HepG2 (cell line): ENCODE results near the gene AADAT. TPM values are rescaled to one million over a fixed set of nuclear protein-coding genes. Genes with fewer than 3 reads are reported as not detected.

Experiments used
- ATF7-NPFF ChIP-seq: sonication (generic); formaldehyde crosslinking; IDR thresholded peaks from 2 replicates; pipeline ENCODE4 v1.8.1; 2023; ENCODE audit warnings: mild to moderate bottlenecking, low read depth, missing genetic modification reagents, moderate library complexity
- CCAR2 ChIP-seq: fragments of 200-400 bp; formaldehyde crosslinking; optimal IDR thresholded peaks from 2 replicates; pipeline ENCODE3; 2018; ENCODE audit warnings: low read depth, mild to moderate bottlenecking, low read length, moderate library complexity
- ERF ChIP-seq: IDR thresholded peaks from 2 replicates; pipeline ENCODE4 v1.6.1; 2018; ENCODE audit warnings: missing biosample characterization, missing genetic modification reagents
- JARID2 ChIP-seq: sonication (generic); formaldehyde crosslinking; IDR thresholded peaks from 2 replicates; pipeline ENCODE4 v1.8.1; 2023; ENCODE audit warnings: missing genetic modification reagents, inconsistent platforms; ENCODE audit not compliant: insufficient replicate concordance
- KAT8 ChIP-seq: IDR thresholded peaks from 2 replicates; pipeline ENCODE4 v1.6.1; 2016; ENCODE audit warnings: missing genetic modification reagents, missing compliant biosample characterization
- MATR3 ChIP-seq: sonication (generic); formaldehyde crosslinking; IDR thresholded peaks from 2 replicates; pipeline ENCODE4 v1.4.0; 2020; ENCODE audit warnings: missing genetic modification reagents
- PHF20 ChIP-seq: sonication (generic); formaldehyde crosslinking; IDR thresholded peaks from 2 replicates; pipeline ENCODE4 v1.5.0; 2020; ENCODE audit warnings: mild to moderate bottlenecking, missing genetic modification reagents
- SNAPC2 ChIP-seq: sonication (generic); formaldehyde crosslinking; IDR thresholded peaks from 2 replicates; pipeline ENCODE4 v1.8.1; 2022; ENCODE audit warnings: mild to moderate bottlenecking, missing genetic modification reagents
- TOE1 ChIP-seq: sonication (generic); formaldehyde crosslinking; IDR thresholded peaks from 2 replicates; pipeline ENCODE4 v1.4.0; 2020; ENCODE audit warnings: mild to moderate bottlenecking, missing genetic modification reagents
- TP53 ChIP-seq: sonication (generic); formaldehyde crosslinking; conservative IDR thresholded peaks from 2 replicates; pipeline ENCODE4 v1.4.0; 2020; ENCODE audit warnings: missing genetic modification reagents
- ZBTB20 ChIP-seq: sonication (generic); formaldehyde crosslinking; IDR thresholded peaks from 2 replicates; pipeline ENCODE4 v1.8.1; 2023; ENCODE audit warnings: missing genetic modification reagents, low read depth, mild to moderate bottlenecking, borderline replicate concordance
- ZNF138 ChIP-seq: sonication (generic); formaldehyde crosslinking; IDR thresholded peaks from 2 replicates; pipeline ENCODE4 v1.5.0; 2020; ENCODE audit warnings: mild to moderate bottlenecking, low read depth, missing genetic modification reagents
- ZNF205 ChIP-seq: IDR thresholded peaks from 2 replicates; pipeline ENCODE4 v1.6.1; 2018; ENCODE audit warnings: missing biosample characterization, missing genetic modification reagents
- ZNF614 ChIP-seq: IDR thresholded peaks from 2 replicates; pipeline ENCODE4 v1.6.1; 2018; ENCODE audit warnings: missing biosample characterization, missing genetic modification reagents, inconsistent platforms, borderline replicate concordance
- ZNF703 ChIP-seq: sonication (generic); formaldehyde crosslinking; IDR thresholded peaks from 2 replicates; pipeline ENCODE4 v1.5.1; 2020; ENCODE audit warnings: missing genetic modification reagents, mild to moderate bottlenecking, moderate library complexity, borderline replicate concordance
- polyA plus RNA-seq, 8 experiments: library from polyadenylated mRNA; depleted of rRNA in 3 of 8; stranded (reverse) in 7 of 8; unstranded in 1 of 8; fragments of >200 nt; fragmentation: Illumina TruSeq in 4 of 8; extraction: Trizol in 4 of 8; gene quantifications; 2 replicates each; pipeline versions ENCODE4 v1.2.1 to v1.2.3, GENCODE V29; 2011 to 2016; ENCODE audit warnings: low read depth in 4 of 8, missing spikeins in 1 of 8, mixed read lengths in 1 of 8; ENCODE audit not compliant: insufficient read depth in 1 of 8
- total RNA-seq, 5 experiments: library from RNA; depleted of rRNA; stranded (reverse); fragments of >200 nt; fragmentation: Illumina TruSeq; extraction: Trizol; gene quantifications; 2 replicates each; pipeline ENCODE4 v1.2.3, GENCODE V29; 2016; ENCODE audit warnings: low read depth in 1 of 5
- TF ChIP-seq, protein P1 (sequence below): sonication (generic); formaldehyde crosslinking; IDR thresholded peaks from 2 replicates; pipeline ENCODE4 v1.5.0; 2020; ENCODE audit warnings: mild to moderate bottlenecking, missing genetic modification reagents
- TF ChIP-seq, protein P2 (sequence below): sonication (generic); formaldehyde crosslinking; IDR thresholded peaks from 2 replicates; pipeline ENCODE4 v1.5.0; 2020; ENCODE audit warnings: missing genetic modification reagents
- TF ChIP-seq, protein P3 (sequence below): sonication (generic); formaldehyde crosslinking; IDR thresholded peaks from 2 replicates; pipeline ENCODE4 v1.8.0; 2022; ENCODE audit warnings: missing genetic modification reagents, mild to moderate bottlenecking, moderate library complexity, borderline replicate concordance
- TF ChIP-seq, protein P4 (sequence below): sonication (generic); formaldehyde crosslinking; IDR thresholded peaks from 2 replicates; pipeline ENCODE4 v1.5.1; 2020; ENCODE audit warnings: missing genetic modification reagents, mild to moderate bottlenecking, borderline replicate concordance

AADAT gene
- total and polyA plus RNA-seq, 2 of the 13 experiments (the other 11 are each of a cell fraction or from before 2014, with no cell fraction given), result 6.1 to 9.1 TPM

DNA sequence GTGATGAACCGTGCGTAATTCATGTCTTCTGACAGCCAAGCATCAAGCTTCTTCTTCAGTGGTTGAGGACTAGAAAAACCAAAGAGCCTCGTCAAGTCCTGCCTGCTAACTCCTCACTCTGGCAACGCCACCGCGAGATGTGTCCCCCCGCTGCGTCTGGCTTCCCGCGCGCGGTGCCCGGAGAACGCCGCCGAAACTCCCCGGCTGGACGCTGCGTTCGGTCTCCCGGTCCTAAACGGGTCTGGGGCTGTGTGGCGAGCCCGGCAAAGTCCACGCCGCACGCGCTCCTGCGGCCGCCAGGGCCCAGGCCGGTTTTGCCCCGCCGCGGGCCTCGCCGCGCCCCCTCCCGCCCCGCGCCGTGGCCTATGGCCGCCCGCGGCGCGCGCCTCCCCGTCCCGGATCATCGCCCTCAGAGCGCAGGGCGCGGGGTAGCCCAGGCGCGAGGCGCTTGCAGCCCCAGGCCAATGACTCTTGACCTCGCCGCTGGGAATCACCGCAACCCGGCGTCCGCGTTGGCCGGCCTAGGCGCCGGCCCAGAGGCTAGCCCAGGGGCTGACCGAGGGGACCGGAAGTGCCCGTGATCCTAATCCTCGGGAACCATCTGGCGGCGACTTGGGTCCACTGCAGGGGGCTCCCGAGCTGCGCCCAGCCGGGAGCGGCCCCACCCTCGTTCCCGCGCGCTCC lies at the start of gene AADAT (continued):
- TF ChIP-seq ATF7-NPFF, result peak; percentile 74; the same call in 1 of the 2 replicates
- 0 out of 2 replicates have a peak, but pooled peaks have one; percentile 6 for TF ChIP-seq ZBTB20
- TF ChIP-seq ZNF205 (CRISPR knock-in tag), result no peak
- TF ChIP-seq JARID2 (CRISPR knock-in tag), result no peak
- TF ChIP-seq ERF (CRISPR knock-in tag), result peak; percentile 53; the same call in 1 of the 2 replicates
- peak; percentile 58; the same call in 1 of the 2 replicates for TF ChIP-seq PHF20 (CRISPR knock-in tag)
- no peak for TF ChIP-seq MATR3
- TF ChIP-seq, protein P1, sequence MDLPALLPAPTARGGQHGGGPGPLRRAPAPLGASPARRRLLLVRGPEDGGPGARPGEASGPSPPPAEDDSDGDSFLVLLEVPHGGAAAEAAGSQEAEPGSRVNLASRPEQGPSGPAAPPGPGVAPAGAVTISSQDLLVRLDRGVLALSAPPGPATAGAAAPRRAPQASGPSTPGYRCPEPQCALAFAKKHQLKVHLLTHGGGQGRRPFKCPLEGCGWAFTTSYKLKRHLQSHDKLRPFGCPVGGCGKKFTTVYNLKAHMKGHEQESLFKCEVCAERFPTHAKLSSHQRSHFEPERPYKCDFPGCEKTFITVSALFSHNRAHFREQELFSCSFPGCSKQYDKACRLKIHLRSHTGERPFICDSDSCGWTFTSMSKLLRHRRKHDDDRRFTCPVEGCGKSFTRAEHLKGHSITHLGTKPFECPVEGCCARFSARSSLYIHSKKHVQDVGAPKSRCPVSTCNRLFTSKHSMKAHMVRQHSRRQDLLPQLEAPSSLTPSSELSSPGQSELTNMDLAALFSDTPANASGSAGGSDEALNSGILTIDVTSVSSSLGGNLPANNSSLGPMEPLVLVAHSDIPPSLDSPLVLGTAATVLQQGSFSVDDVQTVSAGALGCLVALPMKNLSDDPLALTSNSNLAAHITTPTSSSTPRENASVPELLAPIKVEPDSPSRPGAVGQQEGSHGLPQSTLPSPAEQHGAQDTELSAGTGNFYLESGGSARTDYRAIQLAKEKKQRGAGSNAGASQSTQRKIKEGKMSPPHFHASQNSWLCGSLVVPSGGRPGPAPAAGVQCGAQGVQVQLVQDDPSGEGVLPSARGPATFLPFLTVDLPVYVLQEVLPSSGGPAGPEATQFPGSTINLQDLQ (CRISPR knock-in tag), result no peak
- TF ChIP-seq ZNF703 (CRISPR knock-in tag), result no peak
- no peak for TF ChIP-seq TP53 (CRISPR knock-in tag)
- TF ChIP-seq, protein P2, sequence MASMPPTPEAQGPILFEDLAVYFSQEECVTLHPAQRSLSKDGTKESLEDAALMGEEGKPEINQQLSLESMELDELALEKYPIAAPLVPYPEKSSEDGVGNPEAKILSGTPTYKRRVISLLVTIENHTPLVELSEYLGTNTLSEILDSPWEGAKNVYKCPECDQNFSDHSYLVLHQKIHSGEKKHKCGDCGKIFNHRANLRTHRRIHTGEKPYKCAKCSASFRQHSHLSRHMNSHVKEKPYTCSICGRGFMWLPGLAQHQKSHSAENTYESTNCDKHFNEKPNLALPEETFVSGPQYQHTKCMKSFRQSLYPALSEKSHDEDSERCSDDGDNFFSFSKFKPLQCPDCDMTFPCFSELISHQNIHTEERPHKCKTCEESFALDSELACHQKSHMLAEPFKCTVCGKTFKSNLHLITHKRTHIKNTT, result no peak
- no peak for TF ChIP-seq SNAPC2 (CRISPR knock-in tag)
- TF ChIP-seq, protein P3, sequence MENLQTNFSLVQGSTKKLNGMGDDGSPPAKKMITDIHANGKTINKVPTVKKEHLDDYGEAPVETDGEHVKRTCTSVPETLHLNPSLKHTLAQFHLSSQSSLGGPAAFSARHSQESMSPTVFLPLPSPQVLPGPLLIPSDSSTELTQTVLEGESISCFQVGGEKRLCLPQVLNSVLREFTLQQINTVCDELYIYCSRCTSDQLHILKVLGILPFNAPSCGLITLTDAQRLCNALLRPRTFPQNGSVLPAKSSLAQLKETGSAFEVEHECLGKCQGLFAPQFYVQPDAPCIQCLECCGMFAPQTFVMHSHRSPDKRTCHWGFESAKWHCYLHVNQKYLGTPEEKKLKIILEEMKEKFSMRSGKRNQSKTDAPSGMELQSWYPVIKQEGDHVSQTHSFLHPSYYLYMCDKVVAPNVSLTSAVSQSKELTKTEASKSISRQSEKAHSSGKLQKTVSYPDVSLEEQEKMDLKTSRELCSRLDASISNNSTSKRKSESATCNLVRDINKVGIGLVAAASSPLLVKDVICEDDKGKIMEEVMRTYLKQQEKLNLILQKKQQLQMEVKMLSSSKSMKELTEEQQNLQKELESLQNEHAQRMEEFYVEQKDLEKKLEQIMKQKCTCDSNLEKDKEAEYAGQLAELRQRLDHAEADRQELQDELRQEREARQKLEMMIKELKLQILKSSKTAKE, result no peak
- no peak for TF ChIP-seq CCAR2
- peak; percentile 71; the same call in 1 of the 2 replicates for TF ChIP-seq KAT8 (CRISPR knock-in tag)
- TF ChIP-seq ZNF614 (CRISPR knock-in tag), result 0 out of 2 replicates have a peak, but pooled peaks have one; percentile 30
- no peak for TF ChIP-seq TOE1 (CRISPR knock-in tag)
- TF ChIP-seq, protein P4, sequence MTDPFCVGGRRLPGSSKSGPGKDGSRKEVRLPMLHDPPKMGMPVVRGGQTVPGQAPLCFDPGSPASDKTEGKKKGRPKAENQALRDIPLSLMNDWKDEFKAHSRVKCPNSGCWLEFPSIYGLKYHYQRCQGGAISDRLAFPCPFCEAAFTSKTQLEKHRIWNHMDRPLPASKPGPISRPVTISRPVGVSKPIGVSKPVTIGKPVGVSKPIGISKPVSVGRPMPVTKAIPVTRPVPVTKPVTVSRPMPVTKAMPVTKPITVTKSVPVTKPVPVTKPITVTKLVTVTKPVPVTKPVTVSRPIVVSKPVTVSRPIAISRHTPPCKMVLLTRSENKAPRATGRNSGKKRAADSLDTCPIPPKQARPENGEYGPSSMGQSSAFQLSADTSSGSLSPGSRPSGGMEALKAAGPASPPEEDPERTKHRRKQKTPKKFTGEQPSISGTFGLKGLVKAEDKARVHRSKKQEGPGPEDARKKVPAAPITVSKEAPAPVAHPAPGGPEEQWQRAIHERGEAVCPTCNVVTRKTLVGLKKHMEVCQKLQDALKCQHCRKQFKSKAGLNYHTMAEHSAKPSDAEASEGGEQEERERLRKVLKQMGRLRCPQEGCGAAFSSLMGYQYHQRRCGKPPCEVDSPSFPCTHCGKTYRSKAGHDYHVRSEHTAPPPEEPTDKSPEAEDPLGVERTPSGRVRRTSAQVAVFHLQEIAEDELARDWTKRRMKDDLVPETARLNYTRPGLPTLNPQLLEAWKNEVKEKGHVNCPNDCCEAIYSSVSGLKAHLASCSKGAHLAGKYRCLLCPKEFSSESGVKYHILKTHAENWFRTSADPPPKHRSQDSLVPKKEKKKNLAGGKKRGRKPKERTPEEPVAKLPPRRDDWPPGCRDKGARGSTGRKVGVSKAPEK, result no peak
- 0 out of 2 replicates have a peak, but pooled peaks have one; percentile 54 for TF ChIP-seq ZNF138
